DMS114 treated with DMSO at 0.1 percent for 48 hours (cell line): Measurements from ENCODE around the gene FBXO2.
"Not testable (repeated sequence)": the region's sequence is repeated elsewhere in the genome, so short reads cannot be mapped to it uniquely, and the experiment has no call there.

ENCODE experiments used
- DNase-seq: peaks from one replicate; lab custom pipeline; 2025; ENCODE audit not compliant: unreplicated experiment; lab: John Stamatoyannopoulos, UW

The FBXO2 gene

DNA sequence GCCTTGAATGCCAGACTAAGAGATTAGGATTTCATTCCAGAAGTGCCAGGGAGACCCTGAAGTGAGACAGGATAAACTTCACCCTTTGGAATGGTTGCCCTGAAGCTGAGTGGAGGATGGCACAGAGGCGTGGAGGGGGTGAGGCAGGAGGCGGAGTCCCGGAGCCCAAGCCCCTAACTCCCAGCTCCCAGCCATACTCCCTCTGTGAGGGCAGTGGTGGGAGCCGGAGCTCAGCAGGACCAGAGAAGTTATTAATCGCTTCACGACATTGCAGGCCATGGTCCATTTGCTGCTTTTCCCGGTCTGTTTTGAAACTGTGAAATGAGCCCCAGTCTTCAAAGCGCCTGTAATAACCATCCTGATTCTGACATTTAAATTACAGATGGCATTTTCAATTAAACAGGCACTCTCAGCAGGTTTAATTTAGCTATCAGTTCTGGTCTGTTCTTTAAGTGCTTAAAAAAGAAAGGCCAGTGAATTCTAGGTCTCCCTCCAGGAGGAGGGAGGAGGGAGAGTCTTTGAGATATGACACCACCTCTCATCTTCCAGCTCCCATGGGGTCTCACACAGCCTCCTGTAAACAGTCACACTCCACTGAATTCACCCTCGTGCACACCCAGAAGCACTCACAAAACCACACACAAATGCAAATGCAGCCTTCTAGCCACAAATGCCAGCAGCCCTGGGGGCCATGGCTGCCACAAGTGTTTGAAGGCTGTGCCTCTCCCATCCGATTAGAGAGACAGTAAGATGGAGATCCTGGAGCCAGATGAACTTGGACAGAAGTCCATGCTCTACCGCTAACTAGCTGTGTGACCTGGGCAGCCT, 19.6 kb downstream of the FBXO2 start:
- DNase-seq: no peak

DNA sequence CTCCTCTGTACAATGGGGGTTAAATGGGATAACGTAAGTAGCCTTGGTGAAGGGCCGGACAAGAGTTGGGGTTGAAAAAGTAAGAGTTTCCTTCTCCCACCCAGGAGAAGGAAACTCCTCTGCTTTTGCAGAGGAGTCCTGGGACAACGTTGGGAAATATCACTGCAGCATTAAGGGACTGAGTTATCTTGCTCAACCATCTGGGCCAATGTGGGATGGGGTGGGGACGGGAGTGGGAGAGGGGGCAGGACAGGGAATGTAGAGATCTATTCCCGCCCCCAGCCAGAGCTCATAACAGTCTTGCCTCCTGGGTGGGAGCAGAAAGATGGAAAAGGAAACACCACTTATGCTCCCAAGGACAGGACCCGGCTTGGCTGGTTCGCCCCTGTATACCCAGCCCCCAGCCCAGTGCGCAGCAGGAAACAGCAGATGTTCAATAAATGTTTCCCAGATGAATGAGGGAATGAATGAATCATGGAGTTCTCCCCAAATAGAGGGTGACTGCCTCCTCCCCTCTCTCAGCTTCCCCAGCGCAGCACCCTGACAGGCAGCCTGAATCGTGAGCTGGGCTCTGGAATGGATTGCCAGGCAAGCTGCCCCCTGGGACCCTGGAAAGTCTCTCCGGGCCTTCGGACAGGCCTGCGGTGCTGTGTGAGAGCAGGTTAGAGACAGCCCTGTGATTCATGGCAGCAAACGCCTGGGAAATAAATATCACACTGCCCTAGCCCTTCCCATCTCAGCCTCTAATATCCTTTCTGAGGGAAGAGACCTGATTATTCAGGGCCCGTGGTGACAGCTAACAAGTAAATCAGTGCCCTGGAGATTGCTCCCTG, 24.8 kb downstream of the FBXO2 start:
- no peak for DNase-seq

DNA sequence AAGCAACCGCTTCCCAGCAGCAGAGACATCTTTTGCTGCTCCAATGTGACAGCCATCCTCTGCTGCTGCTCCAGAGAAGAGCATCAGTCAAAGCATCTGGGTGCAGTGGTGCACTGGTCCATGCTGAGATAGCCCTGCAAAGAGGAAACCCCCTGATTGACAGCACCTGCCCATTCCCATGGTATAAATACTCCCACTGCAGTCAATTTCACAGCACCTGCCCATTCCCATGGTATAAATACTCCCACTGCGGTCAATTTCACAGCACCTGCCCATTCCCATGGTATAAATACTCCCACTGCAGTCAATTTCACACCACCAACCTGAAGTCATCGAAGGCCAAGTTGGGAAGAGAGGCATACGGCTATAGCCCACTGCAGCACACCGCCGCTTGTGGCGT, 25.5 kb downstream of the FBXO2 start:
- DNase-seq: no peak

DNA sequence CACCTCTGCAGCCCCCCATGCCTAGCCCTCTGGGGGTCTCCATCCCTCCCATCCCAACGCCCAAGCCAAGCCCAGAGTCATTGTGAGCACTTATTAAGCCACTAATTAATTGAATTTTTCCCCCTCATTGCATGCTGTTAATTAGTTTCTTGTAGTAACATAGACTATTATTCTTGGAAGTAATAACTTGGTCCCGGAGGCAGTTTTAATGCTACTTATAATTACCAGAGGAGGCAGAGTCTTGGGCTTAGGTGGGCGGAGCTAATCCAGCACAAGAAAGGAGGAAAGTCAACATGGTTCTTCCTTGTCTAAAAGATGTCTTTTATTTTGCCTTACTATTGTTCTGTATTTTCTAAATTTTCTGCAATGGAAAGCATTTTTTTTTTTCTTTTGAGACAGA, 27.7 kb downstream of the FBXO2 start:
- no peak for DNase-seq

DNA sequence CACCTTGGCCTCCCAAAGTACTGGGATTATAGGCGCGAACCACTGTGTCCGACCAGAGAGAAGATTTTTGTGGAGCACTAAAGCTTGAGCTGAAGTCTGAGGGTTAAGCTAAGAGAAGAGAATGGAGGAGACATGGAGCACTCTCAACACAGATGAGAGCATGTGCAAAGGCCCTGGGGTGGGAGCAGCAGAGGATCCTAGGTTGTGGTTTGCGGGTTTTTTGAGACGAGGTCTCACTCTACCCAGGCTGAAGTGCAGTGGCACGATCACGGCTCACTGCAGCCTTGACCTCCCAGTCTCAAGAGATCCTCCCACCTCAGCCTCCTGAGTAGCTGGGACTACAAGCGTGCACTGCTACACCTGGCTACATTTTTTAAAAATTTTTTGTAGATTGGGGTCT, 30.5 kb downstream of the FBXO2 start:
- no peak for DNase-seq

DNA sequence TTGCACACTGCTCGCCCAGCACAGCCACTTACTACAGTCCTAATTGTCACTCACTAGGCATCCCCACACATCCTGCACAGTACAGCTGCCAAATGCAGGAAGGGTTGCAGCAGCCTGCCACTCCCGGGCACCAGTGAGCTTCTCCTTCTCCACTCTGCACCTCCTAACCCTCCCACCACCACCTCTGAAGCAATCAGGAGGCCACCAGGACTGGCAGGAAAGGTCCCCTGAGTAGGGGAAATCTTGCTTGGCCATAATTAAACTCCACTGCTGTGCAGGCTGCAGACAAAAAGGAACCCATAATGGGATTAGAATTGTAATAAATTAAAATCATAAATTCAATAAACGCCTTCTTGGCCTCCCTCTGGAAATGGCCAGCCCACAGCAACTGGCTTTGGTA, 31.8 kb downstream of the FBXO2 start:
- no peak for DNase-seq

DNA sequence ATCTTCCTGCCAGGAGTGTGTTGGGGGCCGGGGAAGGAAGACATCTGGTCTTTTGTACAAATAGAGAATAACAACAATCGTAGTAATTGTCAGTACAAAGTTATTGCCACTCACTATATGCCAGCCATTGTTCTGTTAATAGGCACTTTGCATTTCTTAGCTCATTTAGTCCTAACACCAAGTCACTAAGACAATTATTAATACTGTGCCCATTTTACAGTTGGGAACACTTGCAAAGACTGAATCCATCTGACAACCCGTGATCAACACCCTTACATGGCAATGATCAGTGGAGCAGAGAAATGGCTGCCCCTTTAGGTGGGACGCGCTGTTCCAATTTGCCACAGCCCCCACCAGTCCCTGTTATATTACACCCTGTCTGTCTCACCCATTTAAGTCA, 33.3 kb downstream of the FBXO2 start:
- no peak for DNase-seq

DNA sequence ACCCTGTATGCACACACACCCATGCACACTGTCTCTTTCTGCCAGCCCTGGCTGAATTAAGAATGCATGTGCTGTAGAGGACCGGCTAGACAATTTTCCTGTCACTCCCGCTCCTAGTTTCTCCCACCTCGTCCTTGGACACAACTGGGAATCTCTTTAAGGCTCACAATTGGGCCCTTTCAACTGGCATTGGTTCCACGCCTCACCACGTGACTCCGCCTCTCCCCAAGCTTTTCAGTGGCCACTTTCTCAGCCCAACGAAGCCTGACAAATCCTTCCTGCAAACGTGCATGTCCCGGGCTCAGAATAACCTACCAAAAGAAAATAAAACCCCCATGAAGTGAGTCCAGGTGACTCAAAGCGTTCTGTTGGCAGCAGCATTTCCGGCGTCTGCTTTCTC, 33.8 kb downstream of the FBXO2 start:
- no peak for DNase-seq

DNA sequence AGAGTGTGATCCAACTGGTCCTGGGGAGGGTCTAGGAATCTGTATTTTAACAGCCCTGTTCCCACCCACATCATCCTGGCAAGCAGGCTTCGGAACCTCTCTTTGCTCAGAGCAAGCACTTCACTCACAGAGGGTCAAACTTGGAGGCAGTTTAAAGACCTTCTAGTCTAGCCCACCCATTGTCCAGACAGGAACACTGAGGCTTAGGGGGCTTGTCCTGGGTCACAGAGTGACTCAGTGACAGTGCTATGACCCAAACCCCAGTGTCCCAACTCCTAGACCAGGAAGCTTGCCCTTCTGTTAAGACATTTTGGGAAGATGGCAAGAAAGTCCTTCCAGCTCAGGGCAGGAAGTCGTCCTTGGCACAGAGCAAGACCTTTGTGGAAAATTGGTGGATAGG, 36.5 kb downstream of the FBXO2 start:
- DNase-seq: no peak

DNA sequence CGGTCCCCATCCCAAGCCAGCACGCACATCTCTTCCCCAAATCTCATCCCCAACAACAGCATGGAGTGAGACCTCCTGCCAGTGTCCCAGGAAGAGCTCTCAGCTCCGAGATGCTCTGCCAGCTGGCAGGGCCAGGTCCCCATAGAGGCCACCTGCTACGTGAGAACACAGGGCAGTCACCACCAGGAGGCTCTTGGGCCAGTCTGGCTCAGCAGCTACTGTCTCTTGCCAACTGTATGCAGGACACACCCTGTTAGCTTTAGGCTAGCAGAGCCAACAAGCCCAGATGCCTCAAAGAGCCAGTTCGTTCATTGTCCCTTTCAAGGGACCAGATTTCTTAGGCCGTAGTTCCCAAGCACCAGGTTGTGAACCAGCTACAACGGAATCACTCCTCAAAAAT, 36.9 kb downstream of the FBXO2 start:
- no peak for DNase-seq

DNA sequence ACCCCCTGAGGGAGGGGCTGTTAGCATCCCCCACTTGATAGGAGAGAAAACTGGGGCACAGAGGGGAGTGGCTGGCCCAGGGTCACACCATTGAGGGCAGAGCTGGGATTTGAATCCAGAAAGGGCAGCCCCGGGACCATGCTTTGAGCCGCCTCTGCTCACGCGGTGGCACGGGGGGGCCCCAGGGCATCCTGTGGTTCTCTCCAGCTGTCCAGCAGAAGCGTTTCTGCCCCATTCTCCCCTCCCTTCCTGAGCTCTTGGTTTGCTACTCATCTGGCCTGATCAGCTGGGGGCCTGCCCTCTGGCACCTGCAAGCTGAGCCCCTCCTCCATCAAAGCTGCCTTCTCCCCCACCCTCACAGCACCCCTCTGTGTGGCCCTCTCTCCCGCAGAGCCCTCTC, 37.5 kb downstream of the FBXO2 start:
- no peak for DNase-seq

DNA sequence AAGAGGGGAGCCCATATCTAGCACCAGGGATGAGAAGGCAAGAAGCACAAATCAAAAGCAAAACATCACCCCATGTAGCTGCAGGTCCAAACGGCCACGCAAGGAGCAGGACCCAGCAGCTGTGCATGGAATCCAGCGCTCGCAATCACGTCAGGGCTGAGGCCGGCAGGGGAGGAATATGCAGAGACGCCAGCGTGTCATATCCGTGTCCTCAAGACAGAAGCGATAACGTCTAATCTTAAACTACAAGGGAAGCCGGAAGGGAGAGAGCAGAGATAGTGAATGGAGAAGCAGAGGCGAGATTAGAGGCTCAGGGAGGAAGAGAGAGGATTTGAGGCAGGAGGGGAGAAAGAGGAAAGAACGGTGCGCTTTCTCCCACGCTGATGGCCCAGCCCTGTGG, 39.1 kb downstream of the FBXO2 start:
- no peak for DNase-seq

DNA sequence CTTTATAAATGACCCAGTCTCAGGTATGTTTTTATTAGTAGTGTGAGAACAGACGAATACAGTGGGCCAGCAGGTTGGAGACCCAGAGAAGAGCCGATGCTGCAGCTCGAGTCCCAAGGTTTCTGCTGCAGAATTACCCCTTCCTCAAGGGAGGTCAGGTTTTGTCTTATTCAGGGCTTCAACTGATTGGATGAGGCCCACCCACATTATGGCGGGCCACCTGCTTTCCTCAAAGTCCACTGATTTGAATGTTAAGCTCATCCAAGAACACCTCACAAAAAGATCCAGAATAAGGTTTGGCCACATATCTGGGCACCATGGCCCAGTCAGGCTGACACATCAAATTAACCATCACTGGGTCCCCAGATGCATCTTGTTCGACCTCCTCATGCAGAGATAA, 40.9 kb downstream of the FBXO2 start:
- DNase-seq: no peak

DNA sequence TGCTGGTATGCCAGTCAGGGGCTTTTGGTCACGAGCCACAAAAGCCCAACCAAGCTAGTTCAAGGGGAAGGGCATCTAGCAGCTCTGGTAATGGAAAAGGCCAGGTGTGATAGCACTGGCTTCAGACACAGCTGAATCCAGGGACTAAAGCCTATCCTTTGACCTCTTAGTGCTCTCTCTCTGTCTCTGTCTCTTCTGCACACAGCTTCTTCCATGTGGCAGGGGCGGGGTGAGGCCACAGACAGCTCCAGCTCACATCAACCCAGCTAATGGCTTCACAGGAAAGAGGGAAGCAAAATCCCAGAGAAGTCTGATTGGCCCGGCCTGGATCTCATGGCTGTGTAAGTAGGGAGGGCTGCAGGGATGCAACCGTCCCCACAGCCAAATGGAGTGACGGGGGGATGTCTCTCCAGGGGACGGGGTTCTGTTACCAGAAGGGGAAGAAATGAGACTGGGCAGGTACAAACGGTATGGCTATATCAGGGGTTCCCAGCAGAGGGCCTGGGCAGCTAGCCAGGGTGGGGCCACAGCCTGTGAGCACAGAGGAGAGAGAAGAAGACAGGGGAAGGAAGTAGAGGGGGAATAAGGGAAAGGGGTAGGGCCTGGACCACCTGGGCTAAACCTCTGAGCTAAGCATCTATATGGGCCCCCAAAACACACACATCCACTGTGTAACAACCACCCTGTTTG, 42.4 kb downstream of the FBXO2 start:
- DNase-seq: no peak

DNA sequence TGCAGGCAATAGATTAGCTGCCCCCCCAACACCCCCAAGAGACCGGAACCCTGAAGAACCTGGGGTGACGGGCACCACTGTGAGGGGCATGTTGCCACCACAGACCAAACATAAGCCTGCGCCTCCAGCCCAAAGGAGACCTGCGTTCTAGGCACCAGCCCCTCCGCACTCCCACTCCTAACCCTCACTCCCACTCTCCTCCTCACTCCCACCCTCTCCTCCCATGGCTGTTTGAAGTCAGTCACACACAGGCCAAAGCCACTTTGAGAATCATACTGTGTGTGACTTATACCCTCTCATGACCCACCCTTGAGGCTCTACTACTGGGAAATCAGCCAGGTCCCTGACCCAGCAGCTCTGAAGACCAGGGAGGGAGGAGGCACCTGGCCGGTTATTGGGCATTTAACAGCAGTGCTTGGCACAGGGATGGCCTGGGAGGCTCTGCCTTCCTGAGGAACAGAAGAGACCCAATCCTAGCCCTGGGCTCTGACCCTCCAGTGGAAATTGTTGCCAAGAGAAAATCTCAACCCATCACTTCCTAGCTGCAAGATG, 43.5 kb downstream of the FBXO2 start:
- DNase-seq: no peak

DNA sequence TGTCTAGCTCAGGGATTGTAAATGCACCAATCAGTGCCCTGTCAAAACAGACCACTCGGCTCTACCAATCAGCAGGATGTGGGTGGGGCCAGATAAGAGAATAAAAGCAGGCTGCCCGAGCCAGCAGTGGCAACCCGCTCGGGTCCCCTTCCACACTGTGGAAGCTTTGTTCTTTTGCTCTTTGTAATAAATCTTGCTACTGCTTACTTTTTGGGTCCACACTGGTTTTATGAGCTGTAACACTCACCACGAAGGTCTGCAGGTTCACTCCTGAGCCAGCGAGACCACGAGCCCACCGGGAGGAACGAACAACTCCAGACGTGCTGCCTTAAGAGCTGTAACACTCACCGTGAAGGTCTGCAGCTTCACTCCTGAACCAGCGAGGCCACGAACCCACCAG, 44.9 kb downstream of the FBXO2 start:
- not testable (repeated sequence) for DNase-seq

DNA sequence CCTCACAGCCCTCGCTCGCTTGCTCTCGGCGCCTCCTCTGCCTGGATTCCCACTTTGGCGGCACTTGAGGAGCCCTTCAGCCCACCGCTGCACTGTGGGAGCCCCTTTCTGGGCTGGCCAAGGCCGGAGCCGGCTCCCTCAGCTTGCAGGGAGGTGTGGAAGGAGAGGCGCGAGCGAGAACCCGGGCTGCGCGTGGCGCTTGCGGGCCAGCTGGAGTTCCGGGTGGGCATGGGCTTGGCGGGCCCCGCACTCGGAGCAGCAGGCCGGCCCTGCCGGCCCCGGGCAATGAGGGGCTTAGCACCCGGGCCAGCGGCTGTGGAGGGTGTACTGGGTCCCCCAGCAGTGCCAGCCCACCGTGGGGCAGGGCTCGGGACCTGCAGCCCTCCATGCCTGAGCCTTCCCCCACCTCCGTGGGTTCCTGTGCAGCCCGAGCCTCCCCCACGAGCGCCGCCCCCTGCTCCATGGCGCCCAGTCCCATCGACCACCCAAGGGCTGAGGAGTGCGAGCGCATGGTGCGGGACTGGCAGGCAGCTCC, 45.6 kb downstream of the FBXO2 start:
- not testable (repeated sequence) for DNase-seq

DNA sequence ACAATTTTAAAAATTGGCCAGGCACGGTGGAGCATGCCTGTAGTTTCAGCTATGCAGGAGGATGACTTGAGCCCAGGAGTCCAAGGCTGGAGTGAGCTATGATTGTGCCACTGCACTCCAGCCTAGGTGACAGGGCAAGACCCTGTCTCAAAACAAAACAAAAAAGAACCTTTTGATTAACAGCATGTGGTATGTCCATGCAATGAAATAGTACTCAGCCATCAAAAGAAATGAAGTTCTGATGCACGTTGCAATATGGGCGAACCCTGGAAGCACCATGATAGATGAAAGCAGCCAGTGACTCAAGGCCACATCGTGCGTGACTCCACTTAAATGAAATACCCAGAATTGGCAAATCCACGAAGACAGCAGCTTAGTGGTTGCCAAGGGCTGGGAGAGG, 47.5 kb downstream of the FBXO2 start:
- DNase-seq: no peak

DNA sequence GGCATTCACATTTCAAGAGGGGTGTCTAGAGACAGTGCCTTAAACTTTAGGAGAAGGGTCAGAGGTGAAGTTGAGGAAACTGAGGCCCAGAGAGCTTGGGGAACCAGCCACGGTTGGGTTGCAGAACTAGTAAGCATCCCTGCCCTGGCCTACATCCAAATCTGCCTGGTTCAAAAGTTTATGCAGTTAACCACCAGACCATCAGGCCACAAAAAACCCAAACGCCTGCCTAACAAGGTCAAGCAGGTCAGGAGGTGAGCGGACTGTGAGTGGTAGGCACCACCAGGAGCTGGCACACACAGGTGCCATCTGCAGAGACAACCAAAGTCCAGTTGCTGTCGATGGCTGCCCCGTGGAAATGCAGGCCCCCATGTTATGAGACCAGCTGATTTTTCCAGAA, 51.2 kb downstream of the FBXO2 start:
- DNase-seq: no peak

DNA sequence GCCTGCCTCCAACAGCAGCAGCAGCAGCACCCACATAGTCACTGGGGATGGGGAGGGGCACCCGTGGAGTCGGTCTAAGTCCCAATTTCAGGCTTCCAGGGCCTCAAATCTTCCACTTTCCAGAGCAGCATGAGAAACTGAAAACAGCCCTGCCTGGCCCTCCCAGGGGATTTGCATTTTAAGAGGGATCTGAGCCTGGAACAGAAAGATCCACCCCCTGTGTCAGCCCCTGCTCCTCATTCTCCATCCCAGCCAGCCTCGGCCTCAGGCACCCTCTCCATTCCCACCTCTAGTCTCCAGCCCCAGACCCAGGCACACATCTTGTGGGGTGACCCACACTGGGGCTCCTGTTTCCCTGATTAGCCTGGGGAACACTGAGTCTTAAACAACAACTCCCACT, 51.8 kb downstream of the FBXO2 start:
- no peak for DNase-seq

DNA sequence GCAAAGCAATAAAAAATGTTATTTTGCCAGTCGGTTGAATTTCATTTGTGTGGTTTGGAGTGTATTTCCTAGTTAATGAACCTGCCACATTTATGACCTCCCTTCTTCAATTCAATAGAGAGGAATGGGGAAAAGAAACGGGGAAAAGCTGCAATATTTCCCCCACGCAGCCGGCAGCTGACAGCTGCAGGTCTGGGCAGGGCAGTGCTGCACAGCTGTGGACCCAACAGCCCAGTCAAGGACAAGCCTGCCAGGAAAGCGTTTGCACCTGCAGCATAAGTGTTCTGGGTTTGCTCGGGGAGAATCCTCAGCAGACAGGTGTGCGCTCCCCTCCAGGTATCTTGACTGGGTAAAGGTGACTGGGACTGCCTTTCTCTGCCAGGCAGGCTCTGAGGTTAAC, 53.4 kb downstream of the FBXO2 start:
- no peak for DNase-seq
